GM19452 (cell line): ENCODE data around the gene ZSWIM6.

Experiments
- ATAC-seq: cut with Tn5 transposase; IDR thresholded peaks from one replicate; pipeline ENCODE4 v1.9.1; 2021; ENCODE audit not compliant: unreplicated experiment

Gene ZSWIM6

GRCh38 chr5:61330845-61331406, 1.1 kb upstream of the ZSWIM6 start:
- peak; percentile 32 for ATAC-seq

DNA sequence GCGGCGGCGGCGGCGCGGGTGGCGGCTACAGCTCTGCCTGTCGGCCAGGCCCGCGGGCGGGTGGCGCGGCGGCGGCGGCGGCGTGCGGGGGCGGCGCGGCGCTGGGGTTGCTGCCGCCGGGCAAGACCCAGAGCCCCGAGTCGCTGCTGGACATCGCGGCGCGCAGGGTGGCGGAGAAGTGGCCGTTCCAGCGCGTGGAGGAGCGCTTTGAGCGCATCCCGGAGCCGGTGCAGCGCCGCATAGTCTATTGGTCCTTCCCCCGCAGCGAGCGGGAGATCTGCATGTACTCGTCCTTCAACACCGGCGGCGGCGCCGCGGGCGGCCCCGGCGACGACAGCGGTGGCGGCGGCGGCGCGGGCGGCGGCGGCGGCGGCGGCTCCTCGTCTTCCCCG, 296 bp downstream of the ZSWIM6 start:
- no peak for ATAC-seq

GRCh38 chr5:61332851-61333320, 828 bp downstream of the ZSWIM6 start:
- no peak for ATAC-seq

- ATAC-seq: no peak
These were observed 1.4 kb downstream of the ZSWIM6 start for GRCh38 chr5:61333321-61333953.

GRCh38 chr5:61333954-61334867, 2.2 kb downstream of the ZSWIM6 start:
- ATAC-seq: no peak

- ATAC-seq: no peak
These were observed 3.0 kb downstream of the ZSWIM6 start for GRCh38 chr5:61334868-61335615.

GRCh38 chr5:61339764-61340163, 7.7 kb downstream of the ZSWIM6 start:
- ATAC-seq: no peak

- ATAC-seq: no peak
These were observed 8.8 kb downstream of the ZSWIM6 start for GRCh38 chr5:61340775-61341361.

- no peak for ATAC-seq
These were observed 10.0 kb downstream of the ZSWIM6 start for GRCh38 chr5:61342071-61342501.

DNA sequence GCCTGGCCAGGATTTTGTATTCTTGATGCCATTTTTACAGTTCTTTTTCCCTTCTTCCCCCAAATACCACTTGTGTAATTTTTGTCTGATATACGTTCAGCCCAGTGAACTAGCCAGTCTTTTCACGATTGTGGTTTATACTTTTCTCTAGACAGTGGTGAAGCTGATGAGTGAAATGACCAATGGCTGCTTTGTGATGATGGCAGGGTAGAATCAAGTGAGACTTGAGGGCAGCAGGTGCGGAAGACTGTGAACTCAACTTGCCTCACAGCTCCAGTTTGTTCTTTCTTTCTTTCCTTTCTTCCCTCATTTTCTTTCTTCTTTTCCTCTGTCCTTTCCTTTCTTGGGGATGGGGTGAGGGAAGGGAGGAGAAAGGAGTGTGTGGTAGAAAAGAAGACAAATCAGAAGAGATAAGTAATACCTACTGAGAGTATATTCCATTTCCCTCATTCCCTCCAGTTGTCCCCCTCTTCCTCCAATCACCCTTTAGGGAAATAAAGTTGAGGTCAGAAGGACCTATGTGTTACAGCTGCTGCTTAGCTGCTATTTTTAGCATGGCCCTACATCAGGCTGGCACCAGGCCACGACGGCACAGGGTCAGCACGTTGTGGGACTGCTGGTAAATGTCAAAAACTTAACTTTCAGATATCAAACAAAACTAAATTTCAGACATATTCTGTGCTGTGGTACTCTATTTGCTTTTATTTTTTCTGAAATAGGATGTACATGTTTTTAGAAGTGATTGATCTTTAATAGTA, 12.3 kb downstream of the ZSWIM6 start:
- no peak for ATAC-seq

- no peak for ATAC-seq
These were observed 14.5 kb downstream of the ZSWIM6 start for GRCh38 chr5:61346511-61346910.

DNA sequence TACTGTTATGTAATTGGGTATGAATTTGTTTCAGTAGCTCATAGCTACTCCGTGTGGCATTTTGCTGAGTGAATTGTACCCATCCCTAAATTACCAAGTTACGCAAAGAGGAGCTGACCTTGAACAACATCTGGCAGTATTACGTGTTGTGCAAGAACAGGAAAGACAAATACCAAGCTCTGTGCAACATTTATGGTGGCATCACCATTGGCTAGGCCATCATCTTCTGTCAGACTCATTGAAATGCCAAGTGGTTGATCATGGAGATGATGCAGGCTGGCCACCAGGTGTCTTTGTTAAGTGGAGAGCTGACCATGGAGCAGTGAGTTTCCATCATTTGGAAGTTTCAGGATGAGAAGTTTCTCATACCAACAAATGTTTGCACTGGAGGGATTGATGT, 15.0 kb downstream of the ZSWIM6 start:
- no peak for ATAC-seq

GRCh38 chr5:61348447-61348846, 16.4 kb downstream of the ZSWIM6 start:
- no peak for ATAC-seq

- no peak for ATAC-seq
These were observed 17.9 kb downstream of the ZSWIM6 start for GRCh38 chr5:61349935-61350334.

- ATAC-seq: no peak
These were observed 18.5 kb downstream of the ZSWIM6 start for GRCh38 chr5:61350535-61350934.

- no peak for ATAC-seq
These were observed 19.7 kb downstream of the ZSWIM6 start for GRCh38 chr5:61351733-61352132.

DNA sequence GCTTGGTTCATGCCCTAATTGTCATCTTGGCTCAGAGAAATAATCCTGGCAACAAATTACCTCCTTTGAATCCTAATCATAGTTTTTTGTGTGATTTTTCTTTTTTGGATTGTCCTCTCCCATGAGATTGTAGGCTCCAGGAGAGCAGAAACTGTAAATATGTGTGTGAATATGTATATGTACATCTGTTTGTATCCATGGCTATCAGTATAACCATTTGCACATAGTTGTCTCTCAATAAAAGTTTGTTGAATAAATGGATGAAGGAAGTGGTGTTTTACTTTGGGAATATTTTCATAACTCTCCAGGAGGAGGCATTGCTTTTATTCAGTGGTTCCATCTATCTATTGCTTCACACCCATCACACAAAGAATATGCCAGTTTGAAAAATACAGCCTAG, 20.1 kb downstream of the ZSWIM6 start:
- ATAC-seq: no peak

- ATAC-seq: no peak
These were observed 20.6 kb downstream of the ZSWIM6 start for GRCh38 chr5:61352612-61353156.

DNA sequence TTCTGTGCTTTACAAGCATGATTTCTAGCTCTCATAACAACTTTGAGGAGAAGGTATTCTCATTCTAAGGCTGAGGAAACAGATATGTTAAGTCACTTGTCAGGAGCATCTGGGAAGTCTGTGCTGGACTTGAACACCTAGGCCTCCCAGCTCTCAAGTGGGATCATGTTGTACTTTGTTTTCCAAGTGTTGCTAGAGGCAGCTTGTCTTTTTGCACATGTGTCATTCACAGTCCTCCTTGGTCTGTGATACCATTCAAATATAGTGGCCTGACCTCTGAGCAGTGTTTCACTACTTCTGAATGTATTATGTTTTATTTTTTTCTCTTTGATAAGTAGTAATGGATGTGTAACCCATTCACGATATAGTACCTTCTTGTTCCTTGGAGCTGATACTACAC, 21.2 kb downstream of the ZSWIM6 start:
- ATAC-seq: no peak

DNA sequence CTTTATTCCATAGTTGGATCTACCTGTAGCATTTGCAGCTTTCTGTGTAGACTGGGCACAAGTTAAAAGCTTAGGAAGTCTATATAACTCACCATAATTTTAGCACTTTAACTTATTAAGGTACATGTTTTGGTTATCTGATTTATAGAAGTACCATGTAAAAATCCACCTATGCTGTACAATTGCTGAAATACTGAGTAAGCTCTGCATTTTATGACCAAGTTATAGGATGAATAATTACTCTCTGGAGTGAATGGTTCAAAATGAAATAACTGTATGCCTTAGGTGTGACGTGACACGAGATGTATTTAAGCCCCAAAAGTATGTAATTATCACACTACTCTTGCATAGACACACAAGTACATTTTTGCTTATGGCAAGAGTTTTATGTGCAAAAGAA, 22.1 kb downstream of the ZSWIM6 start:
- ATAC-seq: no peak
